ENCODE measurements around the gene PDE10A.

Gene PDE10A

GRCh38 chr6:165686596-165687365, 23.7 kb upstream of the PDE10A start:
- no peak overlapping the region for H3K27ac Mint-ChIP-seq
- H3K9me3 Mint-ChIP-seq: no peaks in the 10 kb centered on the region
- H3K27me3 Mint-ChIP-seq: peaks cover 2% of the 10 kb centered on the region
- no peak overlapping the region for H3K4me3 Mint-ChIP-seq
- no peaks in the 10 kb centered on the region for H3K4me1 Mint-ChIP-seq
- H3K36me3 Mint-ChIP-seq: no peaks in the 10 kb centered on the region

- H3K27ac Mint-ChIP-seq: no peak overlapping the region
- no peaks in the 10 kb centered on the region for H3K9me3 Mint-ChIP-seq
- no peak overlapping the region for H3K4me3 Mint-ChIP-seq
- peaks cover 2% of the 10 kb centered on the region for H3K27me3 Mint-ChIP-seq
- H3K4me1 Mint-ChIP-seq: no peaks in the 10 kb centered on the region
- H3K36me3 Mint-ChIP-seq: no peaks in the 10 kb centered on the region
Observed at GRCh38 chr6:165685302-165685701, 22.3 kb upstream of the PDE10A start.

GRCh38 chr6:165684333-165684732, 21.3 kb upstream of the PDE10A start:
- Mint-ChIP-seq H3K36me3 (no peaks in the 10 kb centered on the region), H3K27me3 (peaks cover 2% of the 10 kb centered on the region), H3K27ac (no peak overlapping the region), H3K4me3 (no peak overlapping the region), H3K4me1 (no peaks in the 10 kb centered on the region), H3K9me3 (no peaks in the 10 kb centered on the region)

- Mint-ChIP-seq H3K27me3 (peaks cover 2% of the 10 kb centered on the region), H3K36me3 (no peaks in the 10 kb centered on the region), H3K9me3 (no peaks in the 10 kb centered on the region), H3K4me3 (no peak overlapping the region), H3K27ac (no peak overlapping the region), H3K4me1 (no peaks in the 10 kb centered on the region)
Observed at GRCh38 chr6:165680975-165681374, 17.9 kb upstream of the PDE10A start.

- no peaks in the 10 kb centered on the region for H3K9me3 Mint-ChIP-seq
- peaks cover 2% of the 10 kb centered on the region for H3K27me3 Mint-ChIP-seq
- no peaks in the 10 kb centered on the region for H3K36me3 Mint-ChIP-seq
- no peaks in the 10 kb centered on the region for H3K4me1 Mint-ChIP-seq
- H3K4me3 Mint-ChIP-seq: no peak overlapping the region
- no peak overlapping the region for H3K27ac Mint-ChIP-seq
Observed at GRCh38 chr6:165679326-165679725, 16.3 kb upstream of the PDE10A start.

GRCh38 chr6:165678904-165679303, 15.9 kb upstream of the PDE10A start:
- Mint-ChIP-seq H3K36me3 (no peaks in the 10 kb centered on the region), H3K27me3 (peaks cover under 1% of the 10 kb centered on the region), H3K4me3 (no peak overlapping the region), H3K4me1 (no peaks in the 10 kb centered on the region), H3K27ac (no peak overlapping the region), H3K9me3 (no peaks in the 10 kb centered on the region)

GRCh38 chr6:165678429-165678828, 15.4 kb upstream of the PDE10A start:
- Mint-ChIP-seq H3K4me1 (no peaks in the 10 kb centered on the region), H3K36me3 (no peaks in the 10 kb centered on the region), H3K27ac (no peak overlapping the region), H3K9me3 (no peaks in the 10 kb centered on the region), H3K4me3 (no peak overlapping the region), H3K27me3 (peaks cover 1% of the 10 kb centered on the region)

GRCh38 chr6:165677091-165677490, 14.1 kb upstream of the PDE10A start:
- Mint-ChIP-seq H3K4me1 (no peaks in the 10 kb centered on the region), H3K27me3 (peaks cover 2% of the 10 kb centered on the region), H3K36me3 (no peaks in the 10 kb centered on the region), H3K27ac (no peak overlapping the region), H3K9me3 (no peaks in the 10 kb centered on the region), H3K4me3 (no peak overlapping the region)

- Mint-ChIP-seq H3K36me3 (no peaks in the 10 kb centered on the region), H3K4me1 (no peaks in the 10 kb centered on the region), H3K4me3 (no peak overlapping the region), H3K9me3 (no peaks in the 10 kb centered on the region), H3K27ac (no peak overlapping the region), H3K27me3 (peaks cover 2% of the 10 kb centered on the region)
Observed at GRCh38 chr6:165676435-165677068, 13.5 kb upstream of the PDE10A start.

GRCh38 chr6:165675120-165675519, 12.1 kb upstream of the PDE10A start:
- no peaks in the 10 kb centered on the region for H3K4me1 Mint-ChIP-seq
- H3K27ac Mint-ChIP-seq: no peak overlapping the region
- H3K27me3 Mint-ChIP-seq: peaks cover 4% of the 10 kb centered on the region
- H3K4me3 Mint-ChIP-seq: no peak overlapping the region
- no peaks in the 10 kb centered on the region for H3K9me3 Mint-ChIP-seq
- no peaks in the 10 kb centered on the region for H3K36me3 Mint-ChIP-seq

GRCh38 chr6:165674155-165675029, 11.4 kb upstream of the PDE10A start:
- H3K4me1 Mint-ChIP-seq: no peaks in the 10 kb centered on the region
- H3K9me3 Mint-ChIP-seq: no peaks in the 10 kb centered on the region
- H3K27me3 Mint-ChIP-seq: peaks cover 4% of the 10 kb centered on the region
- H3K36me3 Mint-ChIP-seq: no peaks in the 10 kb centered on the region
- H3K27ac Mint-ChIP-seq: no peak overlapping the region
- H3K4me3 Mint-ChIP-seq: no peak overlapping the region

GRCh38 chr6:165671222-165671768, 8.3 kb upstream of the PDE10A start:
- Mint-ChIP-seq H3K4me1 (no peaks in the 10 kb centered on the region), H3K27me3 (peaks cover 12% of the 10 kb centered on the region)

GRCh38 chr6:165668951-165669350, 5.9 kb upstream of the PDE10A start:
- Mint-ChIP-seq H3K4me1 (peaks cover 4% of the 10 kb centered on the region), H3K27ac (no peak overlapping the region), H3K27me3 (peaks cover 27% of the 10 kb centered on the region), H3K36me3 (no peaks in the 10 kb centered on the region), H3K9me3 (no peaks in the 10 kb centered on the region), H3K4me3 (no peak overlapping the region)

More at GRCh38 chr6:165671222-165671768, 8.3 kb upstream of the PDE10A start:
- H3K36me3 Mint-ChIP-seq: no peaks in the 10 kb centered on the region
- no peak overlapping the region for H3K4me3 Mint-ChIP-seq
- no peak overlapping the region for H3K27ac Mint-ChIP-seq
- no peaks in the 10 kb centered on the region for H3K9me3 Mint-ChIP-seq

- Mint-ChIP-seq H3K4me1 (peaks cover 8% of the 10 kb centered on the region), H3K36me3 (no peaks in the 10 kb centered on the region), H3K27ac (no peak overlapping the region), H3K9me3 (no peaks in the 10 kb centered on the region), H3K27me3 (peaks cover 30% of the 10 kb centered on the region), H3K4me3 (no peak overlapping the region)
Observed at GRCh38 chr6:165665384-165665672, 2.3 kb upstream of the PDE10A start.

GRCh38 chr6:165664559-165665383, 1.7 kb upstream of the PDE10A start:
- Mint-ChIP-seq H3K27me3 (peaks cover 32% of the 10 kb centered on the region), H3K9me3 (no peaks in the 10 kb centered on the region), H3K27ac (no peak overlapping the region), H3K36me3 (peaks cover under 1% of the 10 kb centered on the region), H3K4me1 (peaks cover 8% of the 10 kb centered on the region), H3K4me3 (no peak overlapping the region)

Data from activated naive CD4-positive, alpha-beta T cell treated with anti-CD3 and anti-CD28 coated beads, Interleukin-2, amount 50 U/mL, for 24 hours (primary cell).